ENCODE data around the gene MALAT1.
A peak's percentile ranks its signal among the peaks of the same experiment; 100 is the strongest.

MALAT1 gene

GRCh38 chr11:65540290-65541092, 41.6 kb downstream of the MALAT1 start:
- peak; percentile 93 for DNase-seq

GRCh38 chr11:65541093-65541982, 42.5 kb downstream of the MALAT1 start:
- DNase-seq, result no peak

DNA sequence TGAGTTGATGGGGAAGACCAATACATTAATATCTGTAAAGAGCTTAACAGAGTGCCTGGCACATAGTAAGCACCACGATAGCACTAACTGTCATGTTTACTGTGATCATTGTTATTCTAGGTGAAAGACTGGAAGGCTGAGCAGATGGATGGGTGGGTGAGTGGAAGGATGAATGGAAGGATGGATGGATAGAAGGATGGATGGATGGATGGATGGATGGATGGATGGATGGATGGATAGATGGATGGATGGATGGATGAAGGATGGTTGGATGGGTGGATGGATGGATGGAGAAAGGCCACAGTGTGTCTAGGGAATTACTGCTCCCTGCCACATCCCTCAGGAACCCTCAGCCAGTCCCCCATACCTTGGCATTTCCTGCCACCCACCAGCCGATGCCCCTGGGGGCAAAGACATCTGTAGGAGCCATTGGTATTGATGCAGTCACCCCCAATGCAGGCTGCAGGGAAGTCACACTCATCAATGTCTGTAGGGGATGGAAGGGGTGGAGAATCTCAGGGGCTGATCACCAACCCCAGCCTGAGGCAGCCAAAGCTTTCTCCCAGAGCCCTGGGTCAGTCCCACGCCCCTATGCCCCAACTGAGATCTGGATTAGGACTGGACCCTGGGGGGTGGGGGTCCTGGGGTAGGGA, 44.0 kb downstream of the MALAT1 start:
- DNase-seq, result no peak

DNA sequence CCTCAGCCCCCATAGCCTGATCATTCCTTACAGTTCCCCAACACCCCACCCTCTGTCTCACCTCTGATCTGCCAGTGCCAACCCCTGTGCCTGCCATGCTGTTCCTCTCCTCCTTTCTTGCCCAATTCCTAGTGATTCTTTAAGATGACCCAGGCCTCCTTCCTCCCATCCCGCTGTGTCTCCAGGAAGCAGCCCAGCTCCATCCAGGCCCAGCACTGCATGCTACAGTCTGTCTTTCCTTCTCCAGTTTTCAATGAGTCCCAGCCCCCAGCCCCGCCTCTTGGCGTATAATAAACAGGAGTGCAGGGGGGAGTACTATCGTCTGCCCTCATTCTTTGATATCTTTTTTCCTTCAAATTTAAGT, 47.0 kb downstream of the MALAT1 start:
- DNase-seq, result no peak

- DNase-seq, result peak; percentile 100
These were observed 47.5 kb downstream of the MALAT1 start for GRCh38 chr11:65546217-65546958.

GRCh38 chr11:65547446-65548125, 48.7 kb downstream of the MALAT1 start:
- DNase-seq, result no peak

DNA sequence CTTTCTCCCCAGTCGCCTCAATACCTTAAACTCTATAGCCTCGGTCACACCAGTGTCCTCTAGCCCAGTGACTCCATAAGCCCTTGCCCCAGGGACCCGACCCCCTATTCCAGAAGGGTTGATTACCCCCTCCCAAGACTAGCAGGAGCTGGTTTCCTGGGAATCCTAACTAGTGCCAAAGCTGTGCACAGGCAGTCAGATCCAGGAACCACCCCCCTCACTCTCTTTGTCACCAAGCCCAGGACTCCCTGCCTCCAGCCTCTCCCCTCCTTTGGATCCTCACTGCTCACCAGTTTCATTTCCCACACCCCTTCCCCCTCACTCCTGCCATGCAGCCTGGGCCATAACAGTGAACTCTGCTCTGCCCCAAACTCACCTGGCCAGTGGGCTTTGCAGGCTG, 49.5 kb downstream of the MALAT1 start:
- no peak for DNase-seq

DNA sequence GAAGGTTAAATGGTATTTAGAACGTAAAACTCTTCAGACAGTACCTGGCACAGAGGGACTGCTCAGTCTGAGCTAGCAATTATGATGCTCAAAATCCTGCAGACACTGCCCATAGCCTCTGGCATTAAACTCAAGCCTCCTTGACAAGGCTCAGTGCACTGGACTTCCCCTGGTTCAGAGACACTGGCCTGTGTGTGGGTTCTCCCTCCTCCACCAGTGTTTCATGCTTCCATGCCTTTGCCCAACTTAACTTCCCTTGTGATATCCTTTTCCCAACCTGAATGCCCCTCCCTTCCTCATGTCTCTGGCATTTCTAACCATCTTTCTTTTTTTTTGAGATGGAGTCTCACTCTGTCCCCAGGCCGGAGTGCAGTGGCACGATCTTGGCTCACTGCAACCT, 50.3 kb downstream of the MALAT1 start:
- no peak for DNase-seq

DNA sequence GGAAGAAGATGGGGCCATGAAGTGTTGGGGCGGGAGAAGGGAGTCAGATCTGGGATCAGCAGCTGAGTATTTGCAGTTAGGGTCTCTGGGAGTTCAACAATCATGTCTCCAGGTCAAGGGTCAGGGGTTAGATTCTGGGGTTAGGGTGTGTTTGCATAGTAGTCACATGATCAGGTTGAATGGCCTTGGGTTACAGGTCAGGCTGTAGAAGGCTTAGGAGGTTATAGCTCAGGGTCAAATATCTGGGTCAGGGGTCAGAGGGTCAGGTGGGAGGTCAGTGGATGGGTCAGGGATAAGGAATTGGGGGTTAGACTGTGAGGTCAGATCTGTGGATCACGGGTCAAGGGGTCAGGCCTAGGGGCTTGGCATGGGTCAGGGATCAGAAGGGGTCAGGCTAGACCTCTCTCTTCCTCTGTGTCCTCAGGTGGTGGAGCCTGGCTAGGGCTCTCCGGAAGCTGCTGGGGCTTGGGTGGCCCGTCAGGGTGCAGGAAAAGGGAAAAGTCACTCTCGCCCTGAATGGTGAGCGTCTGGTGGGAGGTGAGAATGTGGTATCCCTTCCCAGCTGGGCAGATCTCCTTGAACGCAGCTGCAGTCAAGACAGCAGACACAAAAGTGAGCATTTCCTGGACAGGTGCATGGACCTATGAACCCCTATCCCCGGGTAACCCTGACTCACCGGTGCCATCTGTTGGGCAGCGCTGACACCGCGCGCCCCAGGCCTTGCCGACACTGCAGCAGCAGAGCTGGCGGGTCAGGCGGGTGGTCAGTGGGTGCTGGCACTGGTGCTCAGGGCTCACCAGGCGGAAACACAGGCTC, 52.9 kb downstream of the MALAT1 start:
- peak; percentile 77 for DNase-seq

GRCh38 chr11:65552388-65552951, 53.6 kb downstream of the MALAT1 start:
- DNase-seq, result no peak

- DNase-seq, result peak; percentile 76
These were observed 54.6 kb downstream of the MALAT1 start for GRCh38 chr11:65553301-65554001.

DNA sequence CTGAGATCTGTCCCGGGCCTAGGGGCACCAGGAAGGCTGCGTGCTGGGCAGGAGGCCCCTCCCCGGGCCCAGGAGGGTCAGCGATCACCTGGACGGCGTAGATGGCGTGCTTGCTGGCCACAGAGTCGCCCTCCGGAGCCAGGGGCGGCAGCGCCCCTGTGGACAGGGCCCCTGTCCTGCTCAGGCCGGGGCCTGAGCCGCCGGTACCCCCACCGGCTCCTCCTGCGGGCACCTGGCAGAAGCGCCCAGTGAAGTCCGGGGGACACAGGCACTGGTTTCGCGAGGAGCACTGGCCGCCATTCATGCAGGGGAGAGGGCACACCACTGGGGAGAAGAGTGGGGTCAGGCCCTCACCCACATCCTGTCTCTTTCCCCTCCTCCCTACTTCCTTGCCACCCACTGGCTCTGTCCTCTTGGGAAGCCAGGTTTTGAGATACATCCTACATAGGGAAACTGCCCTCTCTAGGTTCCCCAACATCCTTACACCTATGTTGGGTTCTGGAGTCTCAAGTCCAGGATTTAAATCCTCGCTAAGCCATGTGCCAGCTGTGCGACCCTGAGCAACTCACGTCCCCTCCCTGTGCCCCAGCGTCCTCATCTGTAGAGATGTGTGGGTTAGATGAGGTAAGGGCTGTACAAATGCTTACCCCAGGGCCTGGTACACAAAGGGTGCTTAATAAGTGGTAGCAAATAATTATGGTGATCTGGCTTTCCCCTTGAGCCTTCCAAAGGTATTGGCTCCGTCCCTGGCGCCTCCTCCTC, 55.4 kb downstream of the MALAT1 start:
- no peak for DNase-seq

GRCh38 chr11:65554842-65555430, 56.1 kb downstream of the MALAT1 start:
- no peak for DNase-seq

GRCh38 chr11:65555693-65556231, 56.9 kb downstream of the MALAT1 start:
- DNase-seq, result no peak
